ENCODE data around the gene C1orf56.

GRCh38 chr1:151049458-151049857 lies 1.9 kb downstream of the C1orf56 start:
- TF ChIP-seq CTCF (conservative IDR thresholded peaks at IDR 0.05) (no peak), ZFX (IDR thresholded peaks at IDR 0.05) (no peak)

All from C4-2B (cell line).